ENCODE measurements around the gene SH2D7. TPM values are rescaled to one million over a fixed set of nuclear protein-coding genes. Genes with fewer than 3 reads are reported as not detected.
A peak's percentile ranks its signal among the peaks of the same experiment; 100 is the strongest.

SH2D7 gene
- total and polyA plus RNA-seq, 2 experiments from 2014 or later, result 0.31 TPM; not detected in 1

DNA sequence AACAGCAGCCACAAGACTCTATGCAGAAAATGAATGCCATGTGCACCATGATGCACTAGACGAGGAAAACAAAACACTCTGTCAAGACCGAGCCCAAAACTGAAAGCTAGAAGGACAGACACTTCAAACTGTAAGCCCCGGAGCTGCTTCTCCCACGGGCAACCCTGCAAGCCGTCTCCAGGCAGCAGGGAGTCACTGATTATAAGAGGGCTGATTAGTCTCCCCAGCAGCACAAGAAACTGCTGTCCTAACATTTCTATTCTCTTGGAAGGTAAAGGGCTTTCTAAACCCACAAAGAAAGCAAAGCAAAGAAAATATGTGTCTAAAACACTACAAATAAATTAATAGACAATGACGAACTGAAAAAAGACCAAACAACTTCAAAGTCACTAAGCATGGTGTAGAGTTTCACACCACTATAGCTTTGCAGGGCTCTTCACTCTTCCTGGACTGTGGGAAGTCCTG, 30.4 kb upstream of the SH2D7 start:
- Histone ChIP-seq H3F3A (replicated peaks; ENCODE audit: low read depth) (no peaks in the 10 kb centered on the region), H3K4me2 (peak overlapping the region; percentile 20; the same call in 1 of the 2 replicates), H2AFZ (no peak overlapping the region), H3K27me3 (ENCODE audit: insufficient read depth) (no peaks in the 10 kb centered on the region), H3K4me1 (ENCODE audit: insufficient read depth) (peaks cover 30% of the 10 kb centered on the region), H3K9me2 (ENCODE audit: insufficient read depth) (no peaks in the 10 kb centered on the region), H3K36me3 (ENCODE audit: insufficient read depth) (no peaks in the 10 kb centered on the region), H3K79me2 (replicated peaks; ENCODE audit: insufficient read depth) (peaks cover 72% of the 10 kb centered on the region), H3K27ac (ENCODE audit: low read depth) (peak overlapping the region; percentile 51; the same call in 1 of the 2 replicates), H3K4me3 (no peak overlapping the region), H4K20me1 (replicated peaks; ENCODE audit: insufficient read depth) (peaks cover 6% of the 10 kb centered on the region)
- Mint-ChIP-seq H3K27ac (no peak overlapping the region), H3K36me3 (ENCODE audit: low read depth) (no peaks in the 10 kb centered on the region), H3K9me3 (no peaks in the 10 kb centered on the region), H3K4me3 (no peak overlapping the region), H3K4me1 (peaks cover 24% of the 10 kb centered on the region), H3K27me3 (ENCODE audit: insufficient read depth, low read depth, poor library complexity) (peaks cover 4% of the 10 kb centered on the region)
- no peak for DNase-seq (ENCODE audit: low spot score)
- TF ChIP-seq NANOG (IDR thresholded peaks at IDR 0.05; ENCODE audit: borderline replicate concordance) (no peak), EZH2phosphoT487 (IDR thresholded peaks at IDR 0.05; ENCODE audit: unreplicated experiment) (no peak), POLR2AphosphoS5 (IDR thresholded peaks at IDR 0.05; ENCODE audit: low read depth) (no peak), ZNF114 (CRISPR knock-in tag; IDR thresholded peaks at IDR 0.05) (no peak), EZH2 (IDR thresholded peaks at IDR 0.05; ENCODE audit: low read depth, unreplicated experiment) (no peak), CREB1 (CRISPR knock-in tag; IDR thresholded peaks at IDR 0.05; ENCODE audit: low read depth) (no peak), CTCF (conservative IDR thresholded peaks at IDR 0.05; ENCODE audit: low read depth in 2 of 2) (no peak), STAT1 (IDR thresholded peaks at IDR 0.05; ENCODE audit: unreplicated experiment) (no peak), JUNB (IDR thresholded peaks at IDR 0.05; ENCODE audit: unreplicated experiment) (no peak)
- TF ChIP-seq, protein P1, sequence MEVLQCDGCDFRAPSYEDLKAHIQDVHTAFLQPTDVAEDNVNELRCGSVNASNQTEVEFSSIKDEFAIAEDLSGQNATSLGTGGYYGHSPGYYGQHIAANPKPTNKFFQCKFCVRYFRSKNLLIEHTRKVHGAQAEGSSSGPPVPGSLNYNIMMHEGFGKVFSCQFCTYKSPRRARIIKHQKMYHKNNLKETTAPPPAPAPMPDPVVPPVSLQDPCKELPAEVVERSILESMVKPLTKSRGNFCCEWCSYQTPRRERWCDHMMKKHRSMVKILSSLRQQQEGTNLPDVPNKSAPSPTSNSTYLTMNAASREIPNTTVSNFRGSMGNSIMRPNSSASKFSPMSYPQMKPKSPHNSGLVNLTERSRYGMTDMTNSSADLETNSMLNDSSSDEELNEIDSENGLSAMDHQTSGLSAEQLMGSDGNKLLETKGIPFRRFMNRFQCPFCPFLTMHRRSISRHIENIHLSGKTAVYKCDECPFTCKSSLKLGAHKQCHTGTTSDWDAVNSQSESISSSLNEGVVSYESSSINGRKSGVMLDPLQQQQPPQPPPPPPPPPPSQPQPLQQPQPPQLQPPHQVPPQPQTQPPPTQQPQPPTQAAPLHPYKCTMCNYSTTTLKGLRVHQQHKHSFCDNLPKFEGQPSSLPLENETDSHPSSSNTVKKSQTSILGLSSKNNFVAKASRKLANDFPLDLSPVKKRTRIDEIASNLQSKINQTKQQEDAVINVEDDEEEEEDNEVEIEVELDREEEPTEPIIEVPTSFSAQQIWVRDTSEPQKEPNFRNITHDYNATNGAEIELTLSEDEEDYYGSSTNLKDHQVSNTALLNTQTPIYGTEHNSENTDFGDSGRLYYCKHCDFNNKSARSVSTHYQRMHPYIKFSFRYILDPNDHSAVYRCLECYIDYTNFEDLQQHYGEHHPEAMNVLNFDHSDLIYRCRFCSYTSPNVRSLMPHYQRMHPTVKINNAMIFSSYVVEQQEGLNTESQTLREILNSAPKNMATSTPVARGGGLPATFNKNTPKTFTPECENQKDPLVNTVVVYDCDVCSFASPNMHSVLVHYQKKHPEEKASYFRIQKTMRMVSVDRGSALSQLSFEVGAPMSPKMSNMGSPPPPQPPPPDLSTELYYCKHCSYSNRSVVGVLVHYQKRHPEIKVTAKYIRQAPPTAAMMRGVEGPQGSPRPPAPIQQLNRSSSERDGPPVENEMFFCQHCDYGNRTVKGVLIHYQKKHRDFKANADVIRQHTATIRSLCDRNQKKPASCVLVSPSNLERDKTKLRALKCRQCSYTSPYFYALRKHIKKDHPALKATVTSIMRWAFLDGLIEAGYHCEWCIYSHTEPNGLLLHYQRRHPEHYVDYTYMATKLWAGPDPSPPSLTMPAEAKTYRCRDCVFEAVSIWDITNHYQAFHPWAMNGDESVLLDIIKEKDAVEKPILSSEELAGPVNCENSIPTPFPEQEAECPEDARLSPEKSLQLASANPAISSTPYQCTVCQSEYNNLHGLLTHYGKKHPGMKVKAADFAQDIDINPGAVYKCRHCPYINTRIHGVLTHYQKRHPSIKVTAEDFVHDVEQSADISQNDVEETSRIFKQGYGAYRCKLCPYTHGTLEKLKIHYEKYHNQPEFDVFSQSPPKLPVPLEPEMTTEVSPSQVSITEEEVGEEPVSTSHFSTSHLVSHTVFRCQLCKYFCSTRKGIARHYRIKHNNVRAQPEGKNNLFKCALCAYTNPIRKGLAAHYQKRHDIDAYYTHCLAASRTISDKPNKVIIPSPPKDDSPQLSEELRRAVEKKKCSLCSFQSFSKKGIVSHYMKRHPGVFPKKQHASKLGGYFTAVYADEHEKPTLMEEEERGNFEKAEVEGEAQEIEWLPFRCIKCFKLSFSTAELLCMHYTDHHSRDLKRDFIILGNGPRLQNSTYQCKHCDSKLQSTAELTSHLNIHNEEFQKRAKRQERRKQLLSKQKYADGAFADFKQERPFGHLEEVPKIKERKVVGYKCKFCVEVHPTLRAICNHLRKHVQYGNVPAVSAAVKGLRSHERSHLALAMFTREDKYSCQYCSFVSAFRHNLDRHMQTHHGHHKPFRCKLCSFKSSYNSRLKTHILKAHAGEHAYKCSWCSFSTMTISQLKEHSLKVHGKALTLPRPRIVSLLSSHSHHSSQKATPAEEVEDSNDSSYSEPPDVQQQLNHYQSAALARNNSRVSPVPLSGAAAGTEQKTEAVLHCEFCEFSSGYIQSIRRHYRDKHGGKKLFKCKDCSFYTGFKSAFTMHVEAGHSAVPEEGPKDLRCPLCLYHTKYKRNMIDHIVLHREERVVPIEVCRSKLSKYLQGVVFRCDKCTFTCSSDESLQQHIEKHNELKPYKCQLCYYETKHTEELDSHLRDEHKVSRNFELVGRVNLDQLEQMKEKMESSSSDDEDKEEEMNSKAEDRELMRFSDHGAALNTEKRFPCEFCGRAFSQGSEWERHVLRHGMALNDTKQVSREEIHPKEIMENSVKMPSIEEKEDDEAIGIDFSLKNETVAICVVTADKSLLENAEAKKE (CRISPR knock-in tag; IDR thresholded peaks at IDR 0.05), result no peak
- TF ChIP-seq, protein P2, sequence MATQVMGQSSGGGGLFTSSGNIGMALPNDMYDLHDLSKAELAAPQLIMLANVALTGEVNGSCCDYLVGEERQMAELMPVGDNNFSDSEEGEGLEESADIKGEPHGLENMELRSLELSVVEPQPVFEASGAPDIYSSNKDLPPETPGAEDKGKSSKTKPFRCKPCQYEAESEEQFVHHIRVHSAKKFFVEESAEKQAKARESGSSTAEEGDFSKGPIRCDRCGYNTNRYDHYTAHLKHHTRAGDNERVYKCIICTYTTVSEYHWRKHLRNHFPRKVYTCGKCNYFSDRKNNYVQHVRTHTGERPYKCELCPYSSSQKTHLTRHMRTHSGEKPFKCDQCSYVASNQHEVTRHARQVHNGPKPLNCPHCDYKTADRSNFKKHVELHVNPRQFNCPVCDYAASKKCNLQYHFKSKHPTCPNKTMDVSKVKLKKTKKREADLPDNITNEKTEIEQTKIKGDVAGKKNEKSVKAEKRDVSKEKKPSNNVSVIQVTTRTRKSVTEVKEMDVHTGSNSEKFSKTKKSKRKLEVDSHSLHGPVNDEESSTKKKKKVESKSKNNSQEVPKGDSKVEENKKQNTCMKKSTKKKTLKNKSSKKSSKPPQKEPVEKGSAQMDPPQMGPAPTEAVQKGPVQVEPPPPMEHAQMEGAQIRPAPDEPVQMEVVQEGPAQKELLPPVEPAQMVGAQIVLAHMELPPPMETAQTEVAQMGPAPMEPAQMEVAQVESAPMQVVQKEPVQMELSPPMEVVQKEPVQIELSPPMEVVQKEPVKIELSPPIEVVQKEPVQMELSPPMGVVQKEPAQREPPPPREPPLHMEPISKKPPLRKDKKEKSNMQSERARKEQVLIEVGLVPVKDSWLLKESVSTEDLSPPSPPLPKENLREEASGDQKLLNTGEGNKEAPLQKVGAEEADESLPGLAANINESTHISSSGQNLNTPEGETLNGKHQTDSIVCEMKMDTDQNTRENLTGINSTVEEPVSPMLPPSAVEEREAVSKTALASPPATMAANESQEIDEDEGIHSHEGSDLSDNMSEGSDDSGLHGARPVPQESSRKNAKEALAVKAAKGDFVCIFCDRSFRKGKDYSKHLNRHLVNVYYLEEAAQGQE (IDR thresholded peaks at IDR 0.05; ENCODE audit: unreplicated experiment), result no peak
- peak; percentile 53 for ATAC-seq
